Loucy (cell line): ENCODE results near the gene SMIM35.

ENCODE experiments used
- CTCF ChIP-seq: fragments of 200-600 bp; sonication (generic); conservative IDR thresholded peaks from 2 replicates; pipeline ENCODE4 v1.5.1; 2014; ENCODE audit warnings: mild to moderate bottlenecking, antibody characterized with exemption, low read length
- EZH2phosphoT487 ChIP-seq: fragments of 200-600 bp; IDR thresholded peaks from 2 replicates; pipeline ENCODE4 v1.6.1; 2018; ENCODE audit warnings: antibody characterized with exemption, mild to moderate bottlenecking, moderate library complexity, borderline replicate concordance

GRCh38 chr11:118068206-118068944 lies 18.4 kb downstream of the SMIM35 start:
- TF ChIP-seq CTCF (no peak), EZH2phosphoT487 (no peak)
